Activated CD8-positive, alpha-beta memory T cell treated with anti-CD3 and anti-CD28 coated beads, Interleukin-2, amount 50 U/mL, for 48 hours (primary cell): ENCODE results near the gene RRAGD.

ENCODE experiments used
- DNase-seq: peaks from one replicate; pipeline ENCODE4 v3.0.0-alpha.2; 2020

Gene RRAGD

GRCh38 chr6:89371849-89372505 lies 40.1 kb downstream of the RRAGD start:
- DNase-seq: peak; percentile 88

- no peak for DNase-seq
Measured at GRCh38 chr6:89368999-89369398, 43.1 kb downstream of the RRAGD start.

- peak; percentile 82 for DNase-seq
Measured at GRCh38 chr6:89368107-89368506, 44.0 kb downstream of the RRAGD start.

DNA sequence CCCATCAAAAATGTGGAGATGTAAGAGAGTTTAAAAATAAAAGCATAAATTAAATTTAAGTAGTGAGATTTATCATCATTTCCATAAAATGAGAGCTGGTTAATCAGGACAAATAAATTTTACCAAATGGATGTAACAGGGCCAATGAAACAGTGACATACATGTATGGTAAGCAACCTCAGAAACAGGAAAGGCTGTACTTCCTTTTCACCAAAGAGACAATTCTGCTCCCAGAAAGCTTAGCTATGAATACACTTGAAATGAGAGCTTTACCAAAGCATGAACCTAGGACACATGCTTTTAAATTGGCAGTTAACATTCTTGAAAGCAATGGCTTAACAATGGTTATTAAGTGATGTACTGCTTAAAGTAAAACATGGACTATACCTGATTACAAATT lies 47.5 kb downstream of the RRAGD start:
- no peak for DNase-seq

GRCh38 chr6:89361171-89361570 lies 50.9 kb downstream of the RRAGD start:
- DNase-seq: no peak

GRCh38 chr6:89360415-89360999 lies 51.6 kb downstream of the RRAGD start:
- DNase-seq: no peak

- DNase-seq: no peak
Measured at GRCh38 chr6:89359561-89359960, 52.5 kb downstream of the RRAGD start.

DNA sequence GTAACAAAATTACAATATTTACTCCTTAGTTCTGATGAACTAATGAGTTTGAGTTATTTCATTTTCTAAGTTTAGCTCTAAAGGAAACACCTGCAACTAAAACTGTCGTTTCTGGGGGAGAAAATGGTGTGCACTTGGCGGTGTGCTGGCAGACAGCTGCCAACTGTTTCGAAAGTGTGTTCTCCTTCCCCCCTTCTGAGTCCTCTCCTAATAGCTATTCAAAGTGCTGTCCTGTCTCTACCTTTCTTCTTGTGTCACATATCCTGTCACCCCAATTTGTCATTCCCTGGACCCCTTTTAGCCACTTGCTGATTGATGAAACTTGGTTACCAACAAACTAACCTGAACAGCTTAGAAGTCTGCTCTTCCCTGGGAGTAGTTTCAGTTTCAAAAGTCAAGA lies 54.7 kb downstream of the RRAGD start:
- no peak for DNase-seq

GRCh38 chr6:89356642-89357170 lies 55.4 kb downstream of the RRAGD start:
- no peak for DNase-seq

GRCh38 chr6:89355511-89356194 lies 56.4 kb downstream of the RRAGD start:
- DNase-seq: no peak

- no peak for DNase-seq
Measured at GRCh38 chr6:89353702-89354392, 58.2 kb downstream of the RRAGD start.

DNA sequence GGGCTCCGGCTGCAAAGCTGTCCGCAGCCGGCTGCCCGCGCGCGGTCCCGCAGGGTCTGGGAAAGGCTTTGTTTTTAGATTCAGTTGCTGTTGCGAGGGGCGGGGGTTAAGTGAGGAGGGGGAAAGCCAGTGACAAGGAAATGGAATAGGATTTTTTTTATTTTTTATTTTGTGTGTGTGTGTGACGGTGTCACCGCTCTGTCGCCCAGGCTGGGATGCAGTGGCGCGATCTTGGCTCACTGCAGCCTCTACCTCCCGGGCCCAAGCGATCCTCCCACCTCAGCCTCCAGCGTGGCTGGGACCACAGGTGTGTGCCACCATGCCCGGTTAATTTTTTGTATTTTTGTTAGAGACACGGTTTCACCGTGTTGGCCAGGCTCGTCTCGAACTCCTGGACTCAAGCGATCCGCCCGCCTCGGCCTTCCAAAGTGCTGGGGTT lies 58.9 kb downstream of the RRAGD start:
- no peak for DNase-seq

- peak; percentile 89 for DNase-seq
Measured at GRCh38 chr6:89352278-89353117, 59.6 kb downstream of the RRAGD start, which contains the start of gene UBE2J1. TSS of gene UBE2J1 (minus strand) at chr6:89352722. CDS start at chr6:89352569, 153 bp downstream.

- no peak for DNase-seq
Measured at GRCh38 chr6:89351671-89352277, 60.3 kb downstream of the RRAGD start.

DNA sequence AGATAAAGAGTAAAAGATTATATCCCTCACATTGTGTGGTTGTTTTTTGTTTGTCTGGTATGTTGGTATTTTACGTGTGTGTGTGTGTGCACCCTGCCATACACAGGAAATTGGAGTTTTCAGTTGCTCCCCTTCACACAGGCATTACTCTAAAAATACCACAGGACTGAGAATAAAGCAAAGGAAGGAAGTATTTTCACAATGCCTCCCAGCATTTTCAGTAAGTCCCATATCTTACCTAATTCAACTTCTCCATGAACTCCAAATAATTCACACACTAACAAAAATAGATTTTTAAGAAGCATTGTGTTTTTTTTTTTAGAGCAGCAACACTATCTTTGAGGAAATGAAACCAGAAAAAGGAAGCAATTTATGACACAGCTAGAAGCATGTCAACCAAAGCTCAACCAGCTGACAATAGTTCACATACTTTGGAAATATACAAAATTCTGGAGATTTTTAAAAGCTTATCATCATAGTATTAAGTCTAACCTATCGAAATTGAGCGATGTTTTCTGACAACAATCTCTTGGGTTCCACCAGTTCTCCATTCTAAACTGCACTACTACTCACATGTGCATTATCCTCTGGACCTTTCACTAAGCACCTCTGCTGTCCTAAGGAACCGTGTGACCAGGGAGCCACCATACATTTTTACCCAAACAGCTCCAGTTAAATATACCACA lies 61.6 kb downstream of the RRAGD start:
- no peak for DNase-seq

DNA sequence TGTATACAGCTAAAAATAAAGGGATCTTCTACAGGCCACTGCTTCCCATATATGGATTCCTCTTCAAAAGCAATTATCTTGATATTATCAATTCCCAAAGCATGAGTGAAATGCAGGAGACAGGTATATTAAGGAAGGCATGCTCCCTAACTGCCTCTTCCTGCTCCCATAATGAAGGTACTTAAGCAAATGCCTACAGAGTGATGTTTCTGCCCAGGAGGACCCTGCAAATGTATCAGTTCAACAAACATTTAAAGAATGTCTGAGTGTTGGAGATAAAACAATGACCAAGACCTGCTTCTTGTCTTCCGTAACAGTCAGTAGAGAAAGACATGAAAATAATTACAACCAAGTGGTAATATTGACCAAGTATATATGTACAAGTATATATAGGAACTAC lies 63.7 kb downstream of the RRAGD start:
- no peak for DNase-seq

DNA sequence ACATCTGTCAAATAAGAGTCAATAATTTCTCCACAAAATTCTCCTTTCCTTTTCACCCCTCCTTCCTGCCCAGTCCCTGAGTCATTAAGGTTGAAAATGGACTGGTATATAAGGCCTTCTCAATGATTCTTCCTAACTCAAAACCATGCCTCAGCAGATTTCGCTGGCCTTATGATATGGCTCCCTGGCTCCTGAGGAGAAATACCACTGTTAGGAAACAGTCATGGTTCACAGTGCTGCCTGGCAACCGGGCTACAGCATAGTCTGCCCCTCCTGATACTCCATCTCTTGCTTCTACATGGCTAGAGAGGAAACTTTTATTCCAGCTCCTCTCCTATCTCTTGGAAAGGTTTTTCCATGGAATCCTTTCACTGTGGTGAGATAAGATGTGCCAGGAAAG lies 64.2 kb downstream of the RRAGD start:
- no peak for DNase-seq

- DNase-seq: no peak
Measured at GRCh38 chr6:89346433-89346832, 65.6 kb downstream of the RRAGD start.

- DNase-seq: no peak
Measured at GRCh38 chr6:89339565-89339964, 72.5 kb downstream of the RRAGD start.

- no peak for DNase-seq
Measured at GRCh38 chr6:89335164-89335563, 76.9 kb downstream of the RRAGD start.

GRCh38 chr6:89330910-89331309 lies 81.2 kb downstream of the RRAGD start:
- DNase-seq: no peak
